ACC112 (cell line): ENCODE measurements around the gene VRK3.
"Not testable (repeated sequence)": the region's sequence is repeated elsewhere in the genome, so short reads cannot be mapped to it uniquely, and the experiment has no call there.

Experiments
- H2AFZ ChIP-seq: fragments of 200-600 bp; sonication (generic); one replicate; pipeline ENCODE4 v1.6.0; 2017; ENCODE audit warnings: antibody characterized with exemption, low read length; ENCODE audit not compliant: unreplicated experiment
- H3K27ac ChIP-seq: fragments of 200-600 bp; sonication (generic); 2 replicates; pipeline ENCODE4 v1.5.1; 2014; ENCODE audit warnings: low read depth, mild to moderate bottlenecking, antibody characterized with exemption, low read length, moderate library complexity
- H3K27me3 ChIP-seq: fragments of 200-600 bp; sonication (generic); 2 replicates; pipeline ENCODE4 v1.6.1; 2014; ENCODE audit warnings: mild to moderate bottlenecking, antibody characterized with exemption, low read length, moderate library complexity, mixed read lengths; ENCODE audit not compliant: insufficient read depth
- H3K36me3 ChIP-seq: fragments of 200-600 bp; sonication (generic); 2 replicates; pipeline ENCODE4 v1.6.1; 2016; ENCODE audit warnings: mild to moderate bottlenecking, antibody characterized with exemption, low read length, moderate library complexity, mixed read lengths; ENCODE audit not compliant: insufficient read depth
- H3K4me1 ChIP-seq: fragments of 200-600 bp; sonication (generic); one replicate; pipeline ENCODE4 v1.6.1; 2016; ENCODE audit warnings: low read length, mixed read lengths; ENCODE audit not compliant: insufficient read depth, unreplicated experiment, control insufficient read depth
- H3K4me3 ChIP-seq: fragments of 200-600 bp; sonication (generic); 2 replicates; pipeline ENCODE4 v1.5.1; 2014; ENCODE audit warnings: mild to moderate bottlenecking, low read depth, low read length
- H3K79me2 ChIP-seq: fragments of 200-600 bp; sonication (generic); one replicate; pipeline ENCODE4 v1.6.0; 2016; ENCODE audit warnings: low read length; ENCODE audit not compliant: control insufficient read depth, unreplicated experiment, insufficient read depth

VRK3 gene

GRCh38 chr19:50051228-50051895, 26.2 kb upstream of the VRK3 start:
- peaks cover 18% of the 10 kb centered on the region for H3K36me3 ChIP-seq
- not testable (repeated sequence) for H3K27me3 ChIP-seq, H3K4me1 ChIP-seq, H3K79me2 ChIP-seq, H2AFZ ChIP-seq, H3K27ac ChIP-seq
- peak overlapping the region; percentile 68; the same call in 1 of the 2 replicates for H3K4me3 ChIP-seq

- Histone ChIP-seq H3K27me3 (no peaks in the 10 kb centered on the region), H2AFZ (peak overlapping the region; percentile 25), H3K4me1 (no peaks in the 10 kb centered on the region), H3K79me2 (no peaks in the 10 kb centered on the region), H3K36me3 (peaks cover 26% of the 10 kb centered on the region), H3K4me3 (peak overlapping the region; percentile 68), H3K27ac (no peak overlapping the region)
Measured at GRCh38 chr19:50050406-50051227, 25.4 kb upstream of the VRK3 start.

- Histone ChIP-seq H3K27me3 (no peaks in the 10 kb centered on the region), H3K4me1 (no peaks in the 10 kb centered on the region), H3K4me3 (no peak overlapping the region), H2AFZ (no peak overlapping the region), H3K79me2 (no peaks in the 10 kb centered on the region), H3K27ac (no peak overlapping the region), H3K36me3 (peaks cover 52% of the 10 kb centered on the region)
Measured at GRCh38 chr19:50047671-50048070, 22.5 kb upstream of the VRK3 start.

GRCh38 chr19:50046649-50047503, 21.7 kb upstream of the VRK3 start:
- Histone ChIP-seq H3K27me3 (no peaks in the 10 kb centered on the region), H3K4me3 (no peak overlapping the region), H3K4me1 (no peaks in the 10 kb centered on the region), H3K36me3 (peaks cover 59% of the 10 kb centered on the region), H3K79me2 (no peaks in the 10 kb centered on the region), H2AFZ (no peak overlapping the region), H3K27ac (no peak overlapping the region)

- no peaks in the 10 kb centered on the region for H3K4me1 ChIP-seq
- no peak overlapping the region for H3K4me3 ChIP-seq
- no peak overlapping the region for H3K27ac ChIP-seq
- H3K36me3 ChIP-seq: peaks cover 76% of the 10 kb centered on the region
- H3K27me3 ChIP-seq: no peaks in the 10 kb centered on the region
- H3K79me2 ChIP-seq: no peaks in the 10 kb centered on the region
- no peak overlapping the region for H2AFZ ChIP-seq
Measured at GRCh38 chr19:50044922-50045321, 19.8 kb upstream of the VRK3 start.

GRCh38 chr19:50043967-50044366, 18.8 kb upstream of the VRK3 start:
- no peak overlapping the region for H3K27ac ChIP-seq
- H3K4me3 ChIP-seq: no peak overlapping the region
- no peaks in the 10 kb centered on the region for H3K4me1 ChIP-seq
- no peaks in the 10 kb centered on the region for H3K27me3 ChIP-seq
- no peaks in the 10 kb centered on the region for H3K79me2 ChIP-seq
- H3K36me3 ChIP-seq: peaks cover 86% of the 10 kb centered on the region
- H2AFZ ChIP-seq: no peak overlapping the region

- H3K36me3 ChIP-seq: peaks cover 85% of the 10 kb centered on the region
Measured at GRCh38 chr19:50042363-50043024, 17.3 kb upstream of the VRK3 start.

GRCh38 chr19:50040967-50041366, 15.8 kb upstream of the VRK3 start:
- Histone ChIP-seq H3K27ac (no peak overlapping the region), H3K36me3 (peaks cover 77% of the 10 kb centered on the region), H3K79me2 (no peaks in the 10 kb centered on the region), H3K27me3 (no peaks in the 10 kb centered on the region), H3K4me3 (no peak overlapping the region), H2AFZ (no peak overlapping the region), H3K4me1 (no peaks in the 10 kb centered on the region)

More at GRCh38 chr19:50042363-50043024, 17.3 kb upstream of the VRK3 start:
- Histone ChIP-seq H3K27me3 (no peaks in the 10 kb centered on the region), H3K4me3 (no peak overlapping the region), H2AFZ (no peak overlapping the region), H3K79me2 (no peaks in the 10 kb centered on the region), H3K4me1 (no peaks in the 10 kb centered on the region), H3K27ac (no peak overlapping the region)

- no peak overlapping the region for H3K27ac ChIP-seq
- no peak overlapping the region for H2AFZ ChIP-seq
- H3K4me1 ChIP-seq: no peaks in the 10 kb centered on the region
- H3K36me3 ChIP-seq: peaks cover 67% of the 10 kb centered on the region
- no peak overlapping the region for H3K4me3 ChIP-seq
- no peaks in the 10 kb centered on the region for H3K27me3 ChIP-seq
- H3K79me2 ChIP-seq: no peaks in the 10 kb centered on the region
Measured at GRCh38 chr19:50039968-50040367, 14.8 kb upstream of the VRK3 start.

- H3K27ac ChIP-seq: no peak overlapping the region
- peaks cover 53% of the 10 kb centered on the region for H3K36me3 ChIP-seq
- H3K4me1 ChIP-seq: no peaks in the 10 kb centered on the region
- no peak overlapping the region for H3K4me3 ChIP-seq
- no peak overlapping the region for H2AFZ ChIP-seq
- no peaks in the 10 kb centered on the region for H3K79me2 ChIP-seq
- H3K27me3 ChIP-seq: no peaks in the 10 kb centered on the region
Measured at GRCh38 chr19:50036908-50037307, 11.7 kb upstream of the VRK3 start.
